ENCODE measurements around the gene USF2. TPM values are rescaled to one million over a fixed set of nuclear protein-coding genes. Genes with fewer than 3 reads are reported as not detected.
"Not testable (repeated sequence)": the region's sequence is repeated elsewhere in the genome, so short reads cannot be mapped to it uniquely, and the experiment has no call there.

USF2 gene, protein sequence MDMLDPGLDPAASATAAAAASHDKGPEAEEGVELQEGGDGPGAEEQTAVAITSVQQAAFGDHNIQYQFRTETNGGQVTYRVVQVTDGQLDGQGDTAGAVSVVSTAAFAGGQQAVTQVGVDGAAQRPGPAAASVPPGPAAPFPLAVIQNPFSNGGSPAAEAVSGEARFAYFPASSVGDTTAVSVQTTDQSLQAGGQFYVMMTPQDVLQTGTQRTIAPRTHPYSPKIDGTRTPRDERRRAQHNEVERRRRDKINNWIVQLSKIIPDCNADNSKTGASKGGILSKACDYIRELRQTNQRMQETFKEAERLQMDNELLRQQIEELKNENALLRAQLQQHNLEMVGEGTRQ
- total RNA-seq (2014; rRNA removed; shearing (Covaris generic)): 38.6 and 66.5 TPM in 2 replicates

DNA sequence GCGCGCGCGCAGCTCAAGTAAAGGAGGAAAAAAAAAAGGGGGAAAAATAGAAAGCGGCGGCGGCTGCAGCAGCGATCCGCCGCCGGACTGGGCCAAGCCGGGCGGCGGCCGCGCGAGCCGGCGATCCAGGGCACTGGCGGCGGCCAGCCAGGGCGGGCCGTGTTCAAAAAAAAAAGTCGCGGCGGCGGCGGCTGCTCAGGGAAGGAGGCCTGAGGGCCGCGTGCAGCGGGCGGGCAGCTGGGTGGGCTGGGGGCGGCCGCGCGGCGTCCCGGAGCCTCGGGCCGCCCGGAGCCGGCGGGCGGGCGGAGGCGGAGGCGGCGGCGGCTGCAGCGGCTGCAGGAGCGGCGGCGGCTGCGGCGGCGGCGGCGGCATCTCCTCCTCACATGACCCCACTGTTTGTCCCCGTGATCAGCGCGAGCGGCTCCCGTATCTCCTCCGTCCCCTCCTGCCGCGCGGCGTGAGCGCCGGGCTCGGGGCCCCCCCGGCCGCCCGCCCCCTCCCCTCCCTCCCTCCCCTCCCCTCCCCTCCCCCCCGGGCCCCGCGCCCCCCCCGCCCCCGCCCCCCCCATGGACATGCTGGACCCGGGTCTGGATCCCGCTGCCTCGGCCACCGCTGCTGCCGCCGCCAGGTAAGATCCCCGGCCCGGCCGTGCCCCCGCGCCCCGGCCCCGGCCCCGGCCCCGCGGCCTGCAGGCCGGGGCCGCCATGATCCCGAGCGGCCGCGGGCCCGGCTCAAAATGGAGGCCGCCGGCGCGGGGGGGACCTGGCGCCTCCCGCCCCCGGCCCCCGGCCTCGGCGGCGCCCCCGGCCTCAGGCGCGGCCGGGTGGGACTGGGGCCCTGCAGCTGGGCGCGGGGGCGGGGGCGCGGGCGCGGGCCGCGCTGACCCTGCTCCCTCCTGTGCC is at the start of gene USF2:
Gene USF2 (plus strand): TSS at position 427 of the 902 bp plus-strand sequence. CDS start 140 bp downstream, at position 567.
- peak; percentile 78 for DNase-seq (ENCODE audit: low read depth)

DNA sequence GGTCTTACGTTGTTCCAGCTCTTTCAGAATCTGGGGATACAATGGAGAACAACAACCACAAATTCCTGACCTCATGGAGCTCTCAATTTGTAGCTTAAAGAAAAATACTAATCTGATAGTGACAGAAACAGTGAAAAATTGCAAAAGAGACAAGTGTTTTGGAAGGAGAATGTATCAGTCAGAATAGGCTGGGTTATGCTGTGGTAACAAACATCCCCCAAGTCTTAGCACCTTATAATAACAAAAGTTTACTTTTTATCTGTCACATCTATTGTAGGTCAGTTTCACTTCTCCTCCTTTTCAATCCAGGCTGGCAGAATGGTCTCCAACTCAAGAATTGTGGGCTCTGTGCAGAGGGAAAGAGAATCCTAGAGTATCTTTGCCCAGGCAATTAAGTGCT is 49.8 kb upstream of the USF2 start:
- no peak for DNase-seq (ENCODE audit: low read depth)

DNA sequence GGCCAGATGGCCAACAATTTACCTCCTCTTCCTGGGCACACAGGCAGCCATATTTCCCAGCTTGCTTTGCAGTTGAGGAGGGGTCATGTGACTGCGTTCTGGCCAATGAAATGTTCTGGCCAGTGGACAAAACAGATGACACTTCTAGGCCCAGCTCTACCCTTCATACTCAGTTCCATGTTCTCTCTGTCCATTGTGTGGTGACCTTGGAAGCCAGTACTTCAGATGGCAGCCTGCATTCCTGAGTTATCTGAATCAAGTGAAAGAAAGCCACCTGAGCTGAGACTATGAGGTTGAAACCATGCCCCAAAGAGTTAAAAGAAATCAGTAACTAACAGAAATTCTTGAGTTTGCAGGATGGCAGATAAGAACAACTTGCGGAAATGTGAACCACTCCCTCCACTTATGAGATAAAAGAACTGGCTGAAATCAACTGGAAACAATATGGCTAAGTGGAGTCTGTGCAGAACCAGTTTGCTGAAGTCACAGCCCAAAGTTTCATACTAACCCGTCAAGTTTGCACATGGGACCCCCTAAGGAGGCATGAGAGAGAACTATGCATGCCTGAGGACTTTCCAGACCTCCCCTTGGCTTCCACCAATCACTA is 48.3 kb upstream of the USF2 start:
- no peak for DNase-seq (ENCODE audit: low read depth)

DNA sequence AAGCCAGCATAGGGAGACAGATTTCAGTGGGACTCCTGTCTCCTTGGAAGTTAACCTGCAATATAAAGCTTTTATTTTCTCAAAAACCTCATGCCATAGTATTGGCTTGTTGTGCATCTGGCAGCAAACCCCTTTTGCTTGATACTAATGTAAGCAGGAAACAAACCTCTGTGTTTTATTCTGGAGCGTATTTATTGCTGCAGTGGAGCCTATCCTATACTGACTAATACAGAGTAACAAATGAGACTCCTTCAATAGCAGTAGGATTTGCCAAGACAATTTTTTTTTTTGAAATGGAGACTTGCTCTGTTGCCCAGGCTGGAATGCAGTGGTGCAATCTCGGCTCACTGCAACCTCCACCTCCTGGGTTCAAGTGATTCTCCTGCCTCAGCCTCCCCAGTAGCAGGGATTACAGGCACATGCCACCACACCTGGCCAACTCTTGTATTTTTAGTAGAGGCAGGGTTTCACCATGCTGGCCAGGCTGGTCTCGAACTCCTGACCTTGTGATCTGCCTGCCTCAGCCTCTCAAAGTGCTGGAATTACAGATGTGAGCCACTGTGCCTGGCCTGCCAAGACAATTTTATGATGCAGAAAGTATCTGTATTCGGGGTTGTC is 47.7 kb upstream of the USF2 start:
- not testable (repeated sequence) for DNase-seq (ENCODE audit: low read depth)

DNA sequence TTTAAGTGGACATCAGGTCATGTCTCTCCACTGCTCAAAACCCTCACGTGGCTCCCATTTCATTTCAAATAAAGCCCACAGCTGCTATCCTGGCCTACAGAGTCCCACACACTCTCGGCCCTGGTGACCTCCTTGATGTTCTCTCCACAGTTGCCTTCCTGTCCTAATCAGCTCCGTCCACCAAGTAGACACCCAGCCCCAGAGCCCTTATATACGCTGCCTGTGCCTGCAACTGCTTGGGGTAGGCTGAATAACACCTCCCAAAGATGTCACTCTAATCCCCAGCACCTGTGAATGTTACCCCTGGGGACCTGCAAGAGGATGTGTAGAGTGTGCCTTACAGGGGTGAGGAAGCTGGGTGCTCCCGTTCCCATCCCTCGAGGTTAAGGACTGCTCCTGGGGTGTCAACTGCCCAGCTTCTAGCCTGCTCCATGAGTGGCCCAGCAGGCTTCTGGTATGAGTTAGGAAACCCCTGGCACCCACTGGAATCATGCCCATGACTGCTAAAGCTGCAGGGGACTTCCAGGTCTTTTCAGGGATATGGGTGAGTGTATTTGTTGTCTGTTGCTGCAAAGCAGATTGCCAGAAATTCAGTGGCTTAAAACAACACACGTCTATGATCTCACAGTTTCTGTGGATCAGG is 46.3 kb upstream of the USF2 start:
- DNase-seq (ENCODE audit: low read depth): no peak

DNA sequence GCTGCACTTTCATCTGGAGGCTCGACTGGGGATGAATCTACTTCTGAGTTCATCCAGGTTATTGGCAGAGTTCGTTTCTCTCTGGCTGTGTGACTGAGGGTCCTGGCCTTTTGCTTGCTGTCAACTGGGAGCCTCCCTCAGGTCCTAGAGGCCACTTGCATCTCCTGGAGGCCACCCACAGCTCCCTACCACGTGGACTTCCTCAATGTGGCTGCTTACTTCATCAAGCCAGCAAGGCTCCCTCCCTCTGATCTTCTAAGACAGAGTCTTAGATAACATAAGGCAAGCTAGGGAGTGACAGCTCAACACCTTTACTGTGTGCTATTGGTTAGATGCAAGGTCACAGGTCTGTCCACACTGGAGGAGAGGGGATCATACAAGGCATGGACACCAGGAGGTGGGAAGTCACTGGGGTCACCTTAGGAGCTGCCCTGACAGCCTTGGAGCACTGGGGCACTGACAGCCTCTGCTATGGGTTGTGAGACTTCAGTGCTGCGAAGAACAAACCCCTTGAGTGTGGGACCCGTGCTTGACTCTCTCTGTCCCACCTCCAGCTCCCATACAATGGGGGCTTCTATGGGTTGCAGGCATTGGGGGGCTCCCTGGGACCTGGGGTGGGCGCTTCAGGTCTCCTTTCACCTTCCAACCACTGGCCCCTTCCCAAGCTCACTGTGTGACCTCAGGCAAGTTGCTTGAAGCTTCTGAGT is 45.5 kb upstream of the USF2 start:
- no peak for DNase-seq (ENCODE audit: low read depth)

DNA sequence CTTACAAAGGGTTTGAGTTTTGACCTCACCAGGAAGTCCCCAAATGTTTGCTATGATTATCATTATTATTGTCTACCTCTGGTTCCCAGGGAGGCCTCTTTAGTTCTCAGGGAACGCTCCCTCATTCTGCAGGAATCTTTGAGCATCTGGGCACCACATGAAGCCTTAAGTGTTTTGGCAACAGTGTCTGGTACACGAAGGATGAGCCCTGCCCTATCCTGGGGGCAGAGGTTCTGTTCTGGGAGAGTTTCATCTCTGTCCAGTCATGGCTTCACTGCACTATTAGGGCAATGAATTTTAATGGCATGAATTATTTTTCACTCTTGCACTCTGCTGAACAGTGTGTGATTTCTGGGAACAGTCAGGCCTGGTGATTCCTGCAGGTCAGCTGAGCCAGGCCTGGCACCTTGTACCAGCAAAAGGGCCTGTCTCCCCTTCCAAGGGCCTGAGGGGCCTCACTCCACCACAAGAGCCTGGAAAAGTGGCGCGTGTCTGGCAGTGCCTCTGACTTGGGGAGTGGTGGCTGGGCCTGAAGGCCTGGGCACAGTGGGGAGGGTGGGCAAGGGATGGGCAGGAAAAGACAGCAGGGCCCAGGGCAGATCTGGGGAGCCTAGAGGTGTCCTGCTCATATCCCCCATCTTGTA is 44.8 kb upstream of the USF2 start:
- DNase-seq (ENCODE audit: low read depth): no peak

DNA sequence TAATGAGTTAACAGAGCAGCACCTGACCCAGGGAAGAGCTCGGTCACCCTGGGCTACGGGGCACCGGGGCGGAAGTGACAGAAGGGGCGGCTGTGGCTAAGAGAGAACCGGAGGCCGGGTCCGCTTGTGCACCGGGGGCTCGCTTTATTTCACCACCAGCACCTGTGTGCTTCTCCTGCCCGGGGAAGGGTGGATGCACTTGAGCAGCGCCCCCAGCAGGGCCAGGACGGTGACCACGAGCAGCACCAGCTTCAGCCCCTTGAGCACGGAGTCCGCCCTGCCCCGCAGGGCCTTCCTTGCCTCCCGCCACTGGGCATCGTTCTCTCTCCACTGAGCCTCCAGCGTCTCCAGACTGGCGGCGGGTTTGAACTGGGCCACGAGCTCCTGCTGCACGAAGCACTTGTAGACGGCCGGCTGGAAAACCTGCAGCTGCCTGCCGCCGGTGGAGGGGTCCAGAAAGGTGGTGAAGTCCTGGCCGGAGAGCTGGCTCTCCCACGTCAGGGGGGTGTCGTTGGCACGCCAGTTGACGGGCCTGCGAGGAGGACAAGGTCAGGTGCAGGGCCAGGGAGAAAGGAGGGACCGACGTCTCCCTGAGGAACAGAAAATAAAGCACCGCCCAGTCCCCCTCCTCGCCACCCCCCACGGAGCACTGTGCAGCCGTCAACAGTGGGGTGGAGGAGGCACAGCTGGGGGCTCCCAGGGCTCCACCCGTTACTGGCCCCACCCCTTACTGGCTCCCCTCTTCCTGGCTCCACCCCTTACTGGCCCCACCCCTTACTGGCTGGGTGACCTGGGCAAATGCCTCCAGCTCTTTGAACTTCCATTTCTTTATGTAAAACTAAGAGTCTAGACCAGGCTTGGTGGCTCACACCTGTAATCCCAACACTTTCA is 43.8 kb upstream of the USF2 start:
- no peak for DNase-seq (ENCODE audit: low read depth)

DNA sequence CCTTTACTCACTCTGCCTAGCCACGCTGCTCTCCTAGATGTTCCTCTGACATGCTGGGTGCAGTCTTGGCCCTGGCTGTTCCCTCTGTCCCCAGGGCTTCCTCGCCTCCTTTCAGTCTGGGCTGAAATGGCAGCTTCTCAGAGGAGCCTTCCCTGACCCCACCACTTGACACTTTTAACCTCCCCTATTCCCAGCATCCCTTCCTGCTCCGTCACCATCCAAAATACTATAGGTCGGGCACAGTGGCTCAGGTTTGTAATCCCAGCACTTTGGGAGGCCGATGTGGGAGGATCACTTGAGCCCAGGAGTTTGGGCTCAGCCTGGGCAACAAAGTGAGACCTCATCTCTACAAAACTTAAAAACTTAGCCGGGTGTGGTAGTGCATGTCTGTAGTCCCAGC is 42.8 kb upstream of the USF2 start:
- DNase-seq (ENCODE audit: low read depth): no peak

DNA sequence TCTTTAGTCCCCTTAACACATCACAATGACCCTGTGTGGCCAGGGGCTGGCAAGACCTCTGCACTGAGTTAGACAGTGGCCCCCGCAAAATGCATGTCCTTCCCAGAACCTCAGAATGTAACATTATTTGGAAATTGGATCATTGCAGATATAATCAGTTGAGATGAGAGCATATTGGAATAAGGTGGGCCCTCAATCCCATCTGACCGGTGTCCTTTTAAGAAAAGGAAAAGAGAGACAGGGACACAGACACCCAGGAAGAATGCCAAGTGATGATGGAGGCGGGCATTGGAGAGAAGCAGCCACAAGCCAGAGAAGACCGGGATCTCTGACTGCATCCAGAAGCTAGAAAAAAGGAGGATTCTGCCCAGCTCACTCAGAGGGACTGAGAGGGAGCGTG is 42.0 kb upstream of the USF2 start:
- DNase-seq (ENCODE audit: low read depth): no peak

DNA sequence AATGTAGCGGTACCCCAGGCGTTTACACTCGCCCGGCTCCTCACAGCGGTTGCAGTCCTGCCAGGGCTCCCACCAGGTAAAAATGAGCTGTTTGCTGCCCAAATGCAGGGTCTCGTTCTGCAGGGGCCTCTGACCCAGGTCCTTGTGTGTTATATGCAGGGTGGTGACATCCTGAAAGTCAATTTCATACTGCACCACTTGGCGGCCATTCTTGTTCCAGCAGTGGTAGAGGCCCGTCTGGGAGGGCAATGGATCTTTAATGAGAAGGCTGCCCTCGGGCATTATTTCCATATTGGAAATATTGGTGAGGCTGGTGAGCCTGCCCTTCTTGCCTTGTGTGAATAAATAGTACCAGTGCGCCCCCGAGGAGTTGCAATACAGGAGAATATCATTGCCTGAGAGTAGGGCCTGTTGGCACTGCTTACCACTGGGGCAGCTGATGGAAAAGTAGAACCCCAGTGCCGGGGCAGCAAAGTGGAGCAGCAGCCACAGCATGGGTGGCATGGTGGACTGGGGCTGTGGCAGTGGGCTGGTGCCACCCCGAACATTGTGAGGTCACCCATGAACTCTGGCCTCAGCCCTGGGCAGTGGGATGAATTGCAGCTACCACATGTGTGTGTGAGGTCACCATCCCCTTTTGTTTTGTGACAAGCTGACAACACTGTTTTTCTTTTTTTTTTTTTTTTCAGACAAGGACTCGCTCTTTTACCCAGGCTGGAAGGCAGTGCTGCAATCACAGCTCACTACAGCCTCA is 40.4 kb upstream of the USF2 start, which contains the start of gene FAM187B:
Gene FAM187B (minus strand): TSS at position 563 of the 754 bp plus-strand sequence. CDS start 59 bp downstream, at position 504.
- no peak for DNase-seq (ENCODE audit: low read depth)

DNA sequence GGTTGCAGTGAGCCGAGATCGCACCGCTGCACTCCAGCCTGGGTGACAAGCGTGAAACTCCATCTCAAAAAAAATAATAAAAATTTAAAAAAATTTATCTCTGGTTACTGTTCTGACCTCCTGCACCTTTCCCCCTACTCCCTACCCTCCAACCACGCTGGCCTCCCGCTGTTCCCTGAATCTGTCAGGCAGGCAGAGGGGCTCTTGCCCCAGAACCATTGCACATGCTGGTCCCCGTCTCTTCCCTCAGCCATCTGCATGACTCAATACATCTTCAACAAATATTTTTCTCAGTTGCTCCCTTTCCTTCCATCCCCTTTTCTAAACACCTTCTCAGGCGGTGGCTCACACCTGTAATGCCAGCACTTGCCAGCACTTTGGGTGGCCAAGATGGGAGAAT is 39.2 kb upstream of the USF2 start:
- DNase-seq (ENCODE audit: low read depth): no peak

DNA sequence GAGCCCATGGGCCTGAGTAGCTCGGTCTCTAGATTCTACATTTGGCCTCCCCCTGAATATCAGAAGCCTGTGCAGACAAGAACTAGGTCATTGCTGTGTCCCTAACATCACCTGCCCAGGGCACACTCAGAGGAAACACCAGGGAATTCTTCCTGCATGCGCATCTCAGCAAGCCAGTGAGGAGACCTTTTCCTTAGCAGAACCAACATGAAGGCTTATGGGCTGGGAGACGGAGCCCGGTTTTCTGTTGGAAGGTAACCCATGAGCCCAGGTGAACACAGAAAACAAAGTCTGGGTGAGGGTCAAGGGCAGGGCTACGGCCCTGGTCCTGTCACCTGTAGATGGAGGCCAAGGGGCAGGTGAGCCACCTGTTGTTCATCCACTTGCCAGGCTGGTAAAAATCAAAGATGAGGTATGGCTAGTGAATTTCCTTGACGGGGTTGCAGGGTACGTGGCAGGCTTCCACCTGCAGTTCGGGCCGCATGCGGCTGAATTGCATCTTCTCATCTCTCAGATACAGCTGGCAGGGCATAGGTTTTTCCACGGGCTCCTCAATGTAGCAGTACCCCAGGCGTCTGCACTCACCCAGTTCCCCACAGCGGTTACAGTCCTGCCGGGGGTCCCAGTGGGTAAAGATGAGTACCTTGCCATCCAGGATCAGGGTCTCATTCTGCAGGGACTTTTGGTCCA is 36.7 kb upstream of the USF2 start:
- DNase-seq (ENCODE audit: low read depth): no peak

DNA sequence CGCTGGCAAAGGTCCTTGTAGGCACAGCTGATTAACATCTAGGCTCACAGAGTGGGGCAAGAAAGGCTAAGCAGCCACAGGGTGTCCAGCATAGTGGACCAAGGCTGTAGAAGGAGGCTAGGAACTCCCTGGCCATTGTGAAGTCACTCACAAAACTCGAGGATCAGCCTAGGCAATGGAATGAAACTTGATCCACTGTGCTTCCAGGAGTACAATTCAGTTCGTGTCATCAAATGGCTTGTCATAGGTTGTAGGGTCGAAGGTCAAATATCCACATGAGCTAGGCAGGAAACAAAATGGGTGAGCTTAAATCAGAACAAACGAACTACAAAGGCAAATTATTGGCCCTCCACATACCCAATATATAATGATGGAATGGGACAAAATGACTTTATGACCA is 35.9 kb upstream of the USF2 start:
- DNase-seq (ENCODE audit: low read depth): no peak

DNA sequence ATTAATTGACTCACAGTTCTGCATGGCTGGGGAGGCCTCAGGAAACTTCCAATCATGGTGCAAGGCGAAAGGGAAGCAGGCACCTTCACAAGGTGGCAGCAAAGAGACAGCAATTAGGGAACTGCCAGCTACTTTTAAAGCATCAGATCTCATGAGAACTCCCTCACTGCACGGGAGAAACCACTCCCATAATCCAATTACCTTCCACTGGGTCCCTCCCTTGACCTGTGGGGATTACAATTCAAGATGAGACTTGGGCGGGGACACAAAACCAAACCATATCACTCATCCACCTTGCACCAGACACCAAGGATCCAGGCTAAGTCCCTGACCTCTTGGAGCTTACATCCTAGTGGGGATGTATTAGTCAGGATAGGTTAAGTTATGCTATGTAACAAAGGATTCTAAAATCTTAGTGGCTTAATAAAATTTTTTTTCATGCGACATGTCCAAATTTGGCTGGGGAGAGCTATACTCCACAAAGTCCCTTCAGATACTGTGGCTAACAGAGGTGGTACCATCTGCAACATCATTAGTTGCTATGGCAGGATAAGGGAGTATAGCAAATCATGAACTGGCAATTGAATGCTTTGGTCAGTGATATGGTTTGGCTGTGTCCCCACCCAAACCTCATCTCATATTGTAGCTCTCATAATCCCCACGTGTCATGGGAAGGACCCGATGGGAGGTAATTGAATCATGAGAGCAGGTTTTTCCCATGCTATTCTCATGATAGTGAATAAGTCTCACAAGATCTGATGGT is 31.9 kb upstream of the USF2 start:
- no peak for DNase-seq (ENCODE audit: low read depth)

DNA sequence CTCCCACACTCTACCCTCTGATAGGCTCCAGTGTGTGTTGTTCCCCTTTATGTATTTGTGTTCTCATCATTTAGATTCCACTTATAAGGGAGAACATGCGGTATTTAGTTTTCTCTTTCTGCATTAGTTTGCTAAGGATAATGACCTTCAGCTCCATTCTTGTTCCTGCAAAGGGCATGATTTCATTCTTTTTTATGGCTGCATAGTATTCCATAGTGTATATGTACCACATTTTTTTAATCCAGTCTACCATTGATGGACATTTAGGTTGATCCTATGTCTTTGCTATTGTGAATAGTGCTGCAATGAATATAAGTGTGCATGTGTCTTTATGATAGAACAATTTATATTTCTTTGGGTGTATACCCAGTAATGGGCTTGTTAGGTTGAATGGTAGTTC is 29.2 kb upstream of the USF2 start:
- DNase-seq (ENCODE audit: low read depth): not testable (repeated sequence)

DNA sequence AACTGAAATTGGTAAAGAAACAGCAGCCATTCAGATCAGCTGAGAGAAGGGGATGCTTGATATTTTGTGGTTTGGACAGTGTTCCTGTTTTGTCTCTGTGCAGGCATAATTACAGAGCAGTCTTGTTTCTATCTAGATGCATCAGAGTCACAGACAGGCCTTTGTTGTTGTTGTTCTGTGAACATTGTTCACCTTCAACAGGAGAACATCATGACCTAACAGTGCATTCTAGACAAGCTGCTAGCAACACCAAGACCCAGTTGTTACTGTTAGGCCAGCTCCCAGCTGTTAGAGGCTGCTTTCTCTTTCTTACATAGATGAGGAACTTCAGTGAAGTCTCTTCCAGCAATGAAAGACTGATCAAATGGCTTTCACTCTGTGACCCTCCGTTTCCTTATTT is 28.4 kb upstream of the USF2 start:
- DNase-seq (ENCODE audit: low read depth): no peak

Measured in M059J (cell line).